Natural killer cell (primary cell): Measurements from ENCODE around the gene BCL11B. TPM values are rescaled to one million over a fixed set of nuclear protein-coding genes. Genes with fewer than 3 reads are reported as not detected.

Source experiments
- ATAC-seq, 3 donors: fragments of 150-1000 bp in 2 of 3; fragments of 200-7000 bp in 1 of 3; cut with Tn5 transposase; 1 replicate in 1 of 3; 2 replicates in 2 of 3; pipeline ENCODE4 v1.10.0; 2021; ENCODE audit warnings: mild to moderate bottlenecking in 2 of 3, moderate library complexity in 2 of 3
- DNase-seq, 2 donors: peaks; one replicate each; pipeline versions ENCODE4 v3.0.0 to v3.0.0-alpha.2; 2013 to 2021; ENCODE audit warnings: mixed read lengths in 1 of 2
- H3K27ac ChIP-seq: one replicate; pipeline ENCODE4 v1.5.1; 2013; ENCODE audit warnings: mild to moderate bottlenecking, low read length
- H3K27me3 ChIP-seq: one replicate; pipeline ENCODE4 v1.6.1; 2013; ENCODE audit warnings: low read length; ENCODE audit not compliant: control insufficient read depth, insufficient read depth
- H3K36me3 ChIP-seq: one replicate; pipeline ENCODE4 v1.6.1; 2013; ENCODE audit warnings: low read length; ENCODE audit not compliant: control insufficient read depth, insufficient read depth
- H3K4me1 ChIP-seq: one replicate; pipeline ENCODE4 v1.6.1; 2013; ENCODE audit warnings: low read length; ENCODE audit not compliant: control insufficient read depth, insufficient read depth
- H3K4me3 ChIP-seq: one replicate; pipeline ENCODE4 v1.5.1; 2013; ENCODE audit warnings: low read length
- H3K9me3 ChIP-seq: one replicate; pipeline ENCODE4 v1.6.1; 2013; ENCODE audit warnings: low read length; ENCODE audit not compliant: control insufficient read depth, insufficient read depth
- H3K27ac Mint-ChIP-seq, 2 donors: one replicate each; pipeline ENCODE4 v1.8.0; 2022; ENCODE audit warnings: mild to moderate bottlenecking in 2 of 2, mixed read lengths in 2 of 2, moderate library complexity in 1 of 2
- H3K27me3 Mint-ChIP-seq, 2 donors: one replicate each; pipeline ENCODE4 v1.8.0; 2022; ENCODE audit warnings: low read depth in 2 of 2, mixed read lengths in 2 of 2
- H3K36me3 Mint-ChIP-seq: one replicate; pipeline ENCODE4 v1.8.0; 2022; ENCODE audit warnings: mixed read lengths
- H3K4me1 Mint-ChIP-seq, 2 donors: one replicate each; pipeline ENCODE4 v1.8.0; 2022; ENCODE audit warnings: mixed read lengths in 2 of 2
- H3K4me3 Mint-ChIP-seq: one replicate; pipeline ENCODE4 v1.8.0; 2022; ENCODE audit warnings: mild to moderate bottlenecking, moderate library complexity, mixed read lengths
- H3K9me3 Mint-ChIP-seq, 2 donors: one replicate each; pipeline ENCODE4 v1.8.0; 2022; ENCODE audit warnings: mixed read lengths in 2 of 2
- WGBS: methylation state at CpG from one replicate; pipeline ENCODE4 v1.1.7; 2013; ENCODE audit warnings: missing lambda C conversion rate; ENCODE audit not compliant: insufficient coverage; 5-methylcytosine and 5-hydroxymethylcytosine counted together
- intact Hi-C: fragments of 100-400 bp; cut with micrococcal nuclease; formaldehyde crosslinking; loops from one replicate; pipeline ENCODE4 v1.14.2; 2022
- total RNA-seq, 4 donors: library from RNA; stranded (reverse); fragments of 120-200 nt in 1 of 4; gene quantifications; one replicate each; pipeline versions ENCODE4 v1.2.3 to v1.2.4, GENCODE V29; 2013 to 2022
- TF ChIP-seq, protein P1 (sequence below): fragments of 200-600 bp; IDR thresholded peaks from one replicate; pipeline ENCODE4 v1.8.0; 2022; ENCODE audit warnings: antibody characterized with exemption

The BCL11B gene
- total RNA-seq, 3 donors from 2014 or later (not counting 1 experiment from before 2014, with no cell fraction given): 43.5 to 61.5 (median 56.2) TPM

GRCh38 chr14:99289394-99290189 lies 17.6 kb upstream of the BCL11B start:
- ATAC-seq (no peak), DNase-seq (no peak)
- TF ChIP-seq, protein P1, sequence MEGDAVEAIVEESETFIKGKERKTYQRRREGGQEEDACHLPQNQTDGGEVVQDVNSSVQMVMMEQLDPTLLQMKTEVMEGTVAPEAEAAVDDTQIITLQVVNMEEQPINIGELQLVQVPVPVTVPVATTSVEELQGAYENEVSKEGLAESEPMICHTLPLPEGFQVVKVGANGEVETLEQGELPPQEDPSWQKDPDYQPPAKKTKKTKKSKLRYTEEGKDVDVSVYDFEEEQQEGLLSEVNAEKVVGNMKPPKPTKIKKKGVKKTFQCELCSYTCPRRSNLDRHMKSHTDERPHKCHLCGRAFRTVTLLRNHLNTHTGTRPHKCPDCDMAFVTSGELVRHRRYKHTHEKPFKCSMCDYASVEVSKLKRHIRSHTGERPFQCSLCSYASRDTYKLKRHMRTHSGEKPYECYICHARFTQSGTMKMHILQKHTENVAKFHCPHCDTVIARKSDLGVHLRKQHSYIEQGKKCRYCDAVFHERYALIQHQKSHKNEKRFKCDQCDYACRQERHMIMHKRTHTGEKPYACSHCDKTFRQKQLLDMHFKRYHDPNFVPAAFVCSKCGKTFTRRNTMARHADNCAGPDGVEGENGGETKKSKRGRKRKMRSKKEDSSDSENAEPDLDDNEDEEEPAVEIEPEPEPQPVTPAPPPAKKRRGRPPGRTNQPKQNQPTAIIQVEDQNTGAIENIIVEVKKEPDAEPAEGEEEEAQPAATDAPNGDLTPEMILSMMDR: no peak
- H3K36me3 Mint-ChIP-seq: peaks cover 6% of the 10 kb centered on the region
- peaks cover 0 to 3% of the 10 kb centered on the region in 2 donors for H3K27me3 Mint-ChIP-seq
- H3K9me3 Mint-ChIP-seq: no peaks in the 10 kb centered on the region
- peaks cover 2% of the 10 kb centered on the region for H3K36me3 ChIP-seq
- no peak overlapping the region for H3K4me3 Mint-ChIP-seq
- no peaks in the 10 kb centered on the region for H3K9me3 ChIP-seq
- no peaks in the 10 kb centered on the region for H3K27me3 ChIP-seq
- 95% methylated on average over 12 of the region's 12 CpGs for WGBS
- H3K4me1 Mint-ChIP-seq: peaks cover 61 to 69% of the 10 kb centered on the region in 2 donors
- H3K27ac ChIP-seq: no peak overlapping the region
- H3K27ac Mint-ChIP-seq: peak overlapping the region in 1 of 2 donors; percentile 27
- no peak overlapping the region for H3K4me3 ChIP-seq
- H3K4me1 ChIP-seq: peaks cover 36% of the 10 kb centered on the region
- intact Hi-C loops: no loop called here

DNA sequence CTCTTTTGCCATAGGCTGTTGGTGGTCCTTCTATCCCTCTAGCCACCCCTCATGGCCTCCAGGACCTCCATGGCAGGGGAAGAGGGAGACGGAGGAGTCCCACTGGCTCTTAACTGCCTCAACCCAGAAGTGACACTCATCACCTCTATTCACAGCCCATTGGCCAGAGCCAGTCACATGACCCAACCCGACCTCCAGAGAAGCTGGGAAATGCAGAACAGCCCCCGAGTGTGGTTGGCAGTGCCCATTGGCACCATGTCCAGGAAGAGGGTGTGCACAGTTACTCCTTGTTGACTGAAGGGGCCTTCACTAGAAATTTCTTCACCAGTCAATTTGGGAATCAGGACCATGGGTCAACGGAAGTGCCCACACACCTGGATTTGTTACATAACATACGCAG lies 17.0 kb upstream of the BCL11B start:
- Mint-ChIP-seq H3K9me3 (no peaks in the 10 kb centered on the region), H3K27ac (peak overlapping the region in 1 of 2 donors; percentile 27), H3K4me1 (peaks cover 65 to 74% of the 10 kb centered on the region in 2 donors), H3K4me3 (no peak overlapping the region), H3K36me3 (peaks cover 6% of the 10 kb centered on the region), H3K27me3 (peaks cover 0 to 3% of the 10 kb centered on the region in 2 donors)
- Histone ChIP-seq H3K4me3 (no peak overlapping the region), H3K27ac (no peak overlapping the region), H3K36me3 (peaks cover 8% of the 10 kb centered on the region), H3K9me3 (no peaks in the 10 kb centered on the region), H3K27me3 (no peaks in the 10 kb centered on the region), H3K4me1 (peaks cover 43% of the 10 kb centered on the region)
- intact Hi-C loops: no loop called here
- TF ChIP-seq, protein P1: no peak
- ATAC-seq (no peak), DNase-seq (no peak)
- 92% methylated on average over 4 of the region's 5 CpGs for WGBS

DNA sequence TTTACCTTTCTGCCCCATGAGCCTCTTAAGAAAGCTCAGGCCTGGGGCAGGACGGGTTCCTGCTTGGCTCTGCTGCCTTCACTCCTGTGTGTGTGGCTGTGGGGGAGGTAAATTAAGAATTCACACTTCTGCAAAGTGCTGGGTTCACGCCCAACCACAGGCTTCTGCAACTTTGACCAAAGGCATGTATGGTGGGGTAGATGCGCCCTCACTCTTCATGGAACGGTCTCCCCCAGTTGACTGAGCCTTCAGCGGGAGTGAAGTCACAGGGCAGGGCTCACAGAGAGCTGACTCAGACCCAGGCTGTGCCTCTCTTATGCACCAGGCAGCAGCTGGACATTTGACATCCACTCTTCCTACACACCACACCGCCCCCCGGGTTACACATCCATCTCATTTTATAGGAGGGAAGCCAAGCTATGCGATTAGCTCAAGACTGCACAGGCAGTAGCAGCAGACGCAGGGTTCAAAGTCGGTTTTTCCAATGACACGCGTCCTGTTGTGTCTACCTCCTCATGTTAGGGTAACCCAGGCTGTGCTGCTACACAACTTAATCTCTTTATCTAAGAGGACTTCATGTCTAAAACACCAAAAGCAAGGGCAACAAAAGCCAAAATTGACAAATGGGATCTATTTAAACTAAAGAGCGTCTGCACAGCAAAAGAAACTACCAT lies 15.4 kb upstream of the BCL11B start:
- 34% methylated on average over 12 of the region's 13 CpGs for WGBS

More for the DNA sequence above, 15.4 kb upstream of the BCL11B start:
- Mint-ChIP-seq H3K4me1 (peaks cover 66 to 70% of the 10 kb centered on the region in 2 donors), H3K36me3 (peaks cover 6% of the 10 kb centered on the region), H3K9me3 (no peaks in the 10 kb centered on the region), H3K4me3 (peak overlapping the region; percentile 92), H3K27me3 (peaks cover 0 to 3% of the 10 kb centered on the region in 2 donors), H3K27ac (peak overlapping the region; percentile 95 to 97)
- intact Hi-C loops: loop anchor here (2.0 kb wide), 2 partner anchors 15 to 33 kb away; partner anchors contain the start of gene BCL11B
- TF ChIP-seq, protein P1: no peak
- ATAC-seq (peak; percentile 84 to 87 (median 87)), DNase-seq (peak; percentile 62 to 67)
- H3K4me1 ChIP-seq: peaks cover 50% of the 10 kb centered on the region
- peak overlapping the region; percentile 48 for H3K4me3 ChIP-seq
- no peaks in the 10 kb centered on the region for H3K9me3 ChIP-seq
- peaks cover 8% of the 10 kb centered on the region for H3K36me3 ChIP-seq
- H3K27me3 ChIP-seq: no peaks in the 10 kb centered on the region
- peak overlapping the region; percentile 81 for H3K27ac ChIP-seq
